A549 (cell line): Measurements from ENCODE around the gene NPAS1. TPM values are rescaled to one million over a fixed set of nuclear protein-coding genes. Genes with fewer than 3 reads are reported as not detected.

Experiments
- ATAC-seq, 2 experiments: fragments of 200-7000 bp in 1 of 2; fragments of >200 bp in 1 of 2; cut with Nextera tagmentation in 1 of 2; cut with Tn5 transposase in 1 of 2; 3 replicates each; pipeline versions ENCODE4 v1.8.0 to v1.9.1; 2018 to 2020; ENCODE audit warnings: mild to moderate bottlenecking in 1 of 2, moderate library complexity in 1 of 2
- CTCF ChIA-PET: fragments of 300-600 bp; sonication (Branson Sonifier 250); formaldehyde crosslinking; extraction: SDS; loops from one replicate; lab custom pipeline; 2021; ENCODE audit warnings: antibody characterized with exemption, inconsistent platforms; lab: Yijun Ruan, JAX
- POLR2A ChIA-PET: fragments of 350-600 bp; formaldehyde crosslinking; extraction: SDS; loops from one replicate; lab custom pipeline; 2021; ENCODE audit warnings: antibody characterized with exemption, inconsistent platforms; lab: Yijun Ruan, JAX
- DNase-seq, 2 experiments: peaks; one replicate each; pipeline versions ENCODE4 v3.0.0 to v3.0.0-alpha.2; 2011 to 2016; ENCODE audit warnings: low read depth in 1 of 2, low spot score in 1 of 2
- FAIRE-seq: peaks from 2 replicates; lab custom pipeline; 2011; peaks lifted over from hg19 to GRCh38; lab: Jason Lieb, UNC
- H3K27ac ChIP-seq, 2 experiments: fragments of >200 bp; sonication (Bioruptor Twin); formaldehyde crosslinking; 3 replicates each; pipeline ENCODE4 v1.5.1; 2016 to 2017
- H3K4me1 ChIP-seq: fragments of >200 bp; sonication (Bioruptor Twin); formaldehyde crosslinking; 3 replicates; pipeline ENCODE4 v1.6.1; 2016
- H3K4me2 ChIP-seq: fragments of >200 bp; sonication (Bioruptor Twin); formaldehyde crosslinking; 3 replicates; pipeline ENCODE4 v1.6.1; 2016
- H3K4me3 ChIP-seq: fragments of >200 bp; sonication (Bioruptor Twin); formaldehyde crosslinking; 3 replicates; pipeline ENCODE4 v1.5.1; 2016
- H3K9me3 ChIP-seq: fragments of >200 bp; sonication (Bioruptor Twin); formaldehyde crosslinking; 3 replicates; pipeline ENCODE4 v1.6.1; 2016
- ATOH8 ChIP-seq: fragments of 250-450 bp; sonication (Bioruptor Pico); IDR thresholded peaks from 2 replicates; pipeline ENCODE4 v1.5.0; 2020; ENCODE audit warnings: low read depth, mild to moderate bottlenecking, moderate library complexity
- BCL3 ChIP-seq: fragments of >200 bp; sonication (Bioruptor Twin); formaldehyde crosslinking; IDR thresholded peaks from 3 replicates; pipeline ENCODE4 v1.6.1; 2016
- BHLHE40 ChIP-seq: IDR thresholded peaks from 2 replicates; pipeline ENCODE4 v1.6.1; 2012; ENCODE audit warnings: low read depth, low read length, inconsistent platforms
- CBX2 ChIP-seq: fragments of 200-600 bp; sonication (generic); IDR thresholded peaks from 2 replicates; pipeline ENCODE4 v1.6.1; 2016; ENCODE audit warnings: low read depth, mild to moderate bottlenecking, borderline replicate concordance
- CBX8 ChIP-seq: fragments of 200-600 bp; sonication (generic); IDR thresholded peaks from 2 replicates; pipeline ENCODE4 v1.6.1; 2016
- CEBPB ChIP-seq, 2 experiments: fragments of >200 bp in 1 of 2; sonication (Bioruptor Twin) in 1 of 2; formaldehyde crosslinking in 1 of 2; IDR thresholded peaks; 2 replicates each; pipeline ENCODE4 v1.6.1; 2012 to 2016
- CTCF ChIP-seq: fragments of >200 bp; sonication (Bioruptor Twin); formaldehyde crosslinking; IDR thresholded peaks from 3 replicates; pipeline ENCODE4 v1.5.1; 2016
- E2F6 ChIP-seq: IDR thresholded peaks from 2 replicates; pipeline ENCODE4 v1.6.1; 2012; ENCODE audit warnings: low read depth, borderline replicate concordance
- ELK1 ChIP-seq: fragments of 150-350 bp; IDR thresholded peaks from 2 replicates; pipeline ENCODE4 v1.6.1; 2014; ENCODE audit warnings: low read depth, mild to moderate bottlenecking, low read length
- EP300 ChIP-seq, 2 experiments: fragments of >200 bp; sonication (Bioruptor Twin); formaldehyde crosslinking; IDR thresholded peaks; 2 replicates in 1 of 2; 3 replicates in 1 of 2; pipeline ENCODE4 v1.6.1; 2016 to 2017
- ESRRA ChIP-seq: fragments of 150-350 bp; IDR thresholded peaks from 2 replicates; pipeline ENCODE4 v1.6.1; 2014; ENCODE audit warnings: mild to moderate bottlenecking, low read length, borderline replicate concordance
- FOSB ChIP-seq: fragments of 250-450 bp; sonication (Bioruptor Pico); IDR thresholded peaks from 2 replicates; pipeline ENCODE4 v1.5.0; 2020; ENCODE audit warnings: mild to moderate bottlenecking, moderate library complexity
- FOSL2 ChIP-seq, 2 experiments: fragments of 450-650 bp in 1 of 2; fragments of >200 bp in 1 of 2; sonication (Bioruptor Twin) in 1 of 2; formaldehyde crosslinking; IDR thresholded peaks; 2 replicates each; pipeline versions ENCODE4 v1.5.0 to v1.6.1; 2016 to 2020; ENCODE audit warnings: mild to moderate bottlenecking in 1 of 2, moderate library complexity in 1 of 2
- GATA3 ChIP-seq: IDR thresholded peaks from 2 replicates; pipeline ENCODE4 v1.6.1; 2012; ENCODE audit warnings: borderline replicate concordance
- HDAC2 ChIP-seq: fragments of 200-600 bp; sonication (generic); IDR thresholded peaks from 2 replicates; pipeline ENCODE4 v1.6.1; 2016
- HEYL ChIP-seq: fragments of 250-450 bp; sonication (Bioruptor Pico); IDR thresholded peaks from 2 replicates; pipeline ENCODE4 v1.8.0; 2021; ENCODE audit warnings: mild to moderate bottlenecking, moderate library complexity
- HMGXB4 ChIP-seq: fragments of 250-450 bp; sonication (Bioruptor Pico); IDR thresholded peaks from 2 replicates; pipeline ENCODE4 v1.5.0; 2021; ENCODE audit warnings: mild to moderate bottlenecking, moderate library complexity, borderline replicate concordance
- HOXA7 ChIP-seq: fragments of 250-450 bp; sonication (Bioruptor Pico); IDR thresholded peaks from 2 replicates; pipeline ENCODE4 v1.5.0; 2020; ENCODE audit warnings: mild to moderate bottlenecking, moderate library complexity
- HOXB5 ChIP-seq: fragments of 250-450 bp; sonication (Bioruptor Pico); IDR thresholded peaks from 2 replicates; pipeline ENCODE4 v1.5.0; 2020; ENCODE audit warnings: mild to moderate bottlenecking, moderate library complexity
- JUN ChIP-seq, 2 experiments: fragments of >200 bp; sonication (Bioruptor Twin); formaldehyde crosslinking; IDR thresholded peaks; 2 replicates in 1 of 2; 3 replicates in 1 of 2; pipeline ENCODE4 v1.6.1; 2016 to 2017
- MAFK ChIP-seq: fragments of 450-650 bp; IDR thresholded peaks from 2 replicates; pipeline ENCODE4 v1.6.1; 2014; ENCODE audit not compliant: partially characterized antibody
- MAX ChIP-seq: IDR thresholded peaks from 2 replicates; pipeline ENCODE4 v1.6.1; 2012
- MYC ChIP-seq: IDR thresholded peaks from 2 replicates; pipeline ENCODE4 v1.6.1; 2012; ENCODE audit warnings: mild to moderate bottlenecking, inconsistent platforms, low read length, improper control_type of control experiment, borderline replicate concordance
- NPAS2 ChIP-seq: fragments of 250-450 bp; sonication (Bioruptor Pico); IDR thresholded peaks from 2 replicates; pipeline ENCODE4 v1.8.0; 2022; ENCODE audit warnings: mild to moderate bottlenecking, moderate library complexity, borderline replicate concordance
- PBX3 ChIP-seq: IDR thresholded peaks from 2 replicates; pipeline ENCODE4 v1.6.1; 2012
- PHF8 ChIP-seq: fragments of 200-600 bp; sonication (generic); IDR thresholded peaks from 2 replicates; pipeline ENCODE4 v1.6.1; 2016; ENCODE audit warnings: low read depth, mild to moderate bottlenecking, antibody characterized with exemption, moderate library complexity, borderline replicate concordance
- RARB ChIP-seq: fragments of 250-450 bp; sonication (Bioruptor Pico); IDR thresholded peaks from 2 replicates; pipeline ENCODE4 v1.8.0; 2021; ENCODE audit warnings: mild to moderate bottlenecking, moderate library complexity
- ZC3H11A ChIP-seq: fragments of 450-650 bp; IDR thresholded peaks from 2 replicates; pipeline ENCODE4 v1.6.1; 2014; ENCODE audit warnings: antibody characterized with exemption, mild to moderate bottlenecking
- ZNF302 ChIP-seq: fragments of 250-450 bp; sonication (Bioruptor Pico); IDR thresholded peaks from 2 replicates; pipeline ENCODE4 v1.9.0; 2021; ENCODE audit warnings: inconsistent platforms, mild to moderate bottlenecking, moderate library complexity
- WGBS: methylation state at CpG from one replicate; pipeline ENCODE4 v1.1.6; 2017; ENCODE audit errors: missing lambda C conversion rate; 5-methylcytosine and 5-hydroxymethylcytosine counted together
- polyA plus RNA-seq, 4 experiments: library from polyadenylated mRNA; depleted of rRNA in 3 of 4; stranded (reverse); fragments of >200 nt; fragmentation: RNase III in 1 of 4; extraction: RNeasy Plus Mini Kit Qiagen cat#74134 plus additional on column Dnase treatment in 1 of 4; gene quantifications; 2 replicates in 3 of 4; 3 replicates in 1 of 4; pipeline ENCODE4 v1.2.3, GENCODE V29; 2011 to 2017

Gene NPAS1
- polyA plus RNA-seq, 2 of the 4 experiments (the other 2 are of a cell fraction): 1.5 to 2.3 TPM

- Histone ChIP-seq H3K4me2 (peak overlapping the region; percentile 83), H3K4me3 (peak overlapping the region; percentile 19; the same call in 2 of the 3 replicates), H3K27ac (peak overlapping the region; percentile 63 to 75), H3K9me3 (no peaks in the 10 kb centered on the region), H3K4me1 (peaks cover 39% of the 10 kb centered on the region)
- ChIA-PET POLR2A (interaction anchor here (0.6 kb wide), 1 partner anchor 93 kb away, joined by 5 read pairs; no protein-coding TSS in a partner anchor), CTCF (interaction anchor here (0.6 to 16.0 kb wide), 10 partner anchors 12 to 167 kb away, joined by 3 to 339 read pairs (median 3); no protein-coding TSS in a partner anchor)
- ATAC-seq (peak; percentile 71 to 79), FAIRE-seq (peak; percentile 84), DNase-seq (peak; percentile 59 to 81)
- WGBS: 33% methylated on average over 20 of the region's 20 CpGs
- TF ChIP-seq CBX8 (no peak), ZNF302 (CRISPR knock-in tag) (no peak), ZC3H11A (no peak), HMGXB4 (CRISPR knock-in tag) (no peak), HOXB5 (CRISPR knock-in tag) (peak; percentile 99), BHLHE40 (no peak; the same call in 1 of the 2 replicates), FOSL2 (IDR thresholded peaks at IDR 0.05) (no peak), FOSL2 (CRISPR knock-in tag; IDR thresholded peaks at IDR 0.05) (peak; percentile 67), CEBPB (IDR thresholded peaks at IDR 0.05) (peak; percentile 97 to 99), PHF8 (no peak), ELK1 (no peak), NPAS2 (CRISPR knock-in tag) (0 out of 2 replicates have a peak, but pooled peaks have one; percentile 49), CTCF (no peak; the same call in 2 of the 3 replicates), HDAC2 (no peak), EP300 (IDR thresholded peaks at IDR 0.05) (no peak), E2F6 (peak; percentile 88), HOXA7 (no peak), CBX2 (no peak), HEYL (no peak), MAFK (peak; percentile 13), MAX (peak; percentile 98), BCL3 (0 out of 3 replicates have a peak, but pooled peaks have one; percentile 38), JUN (IDR thresholded peaks at IDR 0.05) (peak; percentile 51 to 76; a peak in 3 of 5 replicates), PBX3 (peak; percentile 52; the same call in 1 of the 2 replicates), FOSB (CRISPR knock-in tag) (no peak), ATOH8 (CRISPR knock-in tag) (peak; percentile 68; the same call in 1 of the 2 replicates), RARB (CRISPR knock-in tag) (no peak; the same call in 1 of the 2 replicates), GATA3 (peak; percentile 52; the same call in 1 of the 2 replicates), MYC (peak; percentile 87), ESRRA (no peak)
Observed at GRCh38 chr19:46984077-46985010, 35.3 kb upstream of the NPAS1 start.
